Right ventricle myocardium inferior (tissue), 1 donor: ENCODE measurements around the gene MRPS16. TPM values are rescaled to one million over a fixed set of nuclear protein-coding genes. Genes with fewer than 3 reads are reported as not detected.

Experiments used
- ATAC-seq: fragments of 200-7000 bp; cut with Tn5 transposase; one replicate; pipeline ENCODE4 v1.9.1; 2020; ENCODE audit warnings: mild to moderate bottlenecking, moderate library complexity
- DNase-seq: peaks from one replicate; pipeline ENCODE4 v3.0.0; 2021; ENCODE audit errors: missing footprints
- intact Hi-C: fragments of 100-400 bp; cut with DNase I; formaldehyde crosslinking; loops from one replicate; pipeline ENCODE4 v1.11.0; 2022
- total RNA-seq: library from RNA; stranded (reverse); fragmentation: NEBNext Ultra II Directional; extraction: Animal tissue kit (Norgen Biotek cat#: 25700); gene quantifications from one replicate; pipeline ENCODE4 v1.2.1, GENCODE V29; 2021
- donor health status: DM: no; HTN: yes; CAD: no; lungs with severe emphysema.

The MRPS16 gene
- total RNA-seq, 1 donor from 2014 or later: 106 TPM

- DNase-seq (peak; percentile 99), ATAC-seq (peak; percentile 96)
- intact Hi-C loops: no loop called here
Observed at GRCh38 chr10:73246646-73247508, 5.6 kb downstream of the MRPS16 start, which contains the start of gene DNAJC9. Gene DNAJC9 (minus strand): TSS chr10:73247255. CDS start chr10:73247189, 66 bp downstream.

GRCh38 chr10:73246322-73246645 lies 6.2 kb downstream of the MRPS16 start:
- no peak for ATAC-seq
- DNase-seq: no peak
- intact Hi-C loops: no loop called here

GRCh38 chr10:73244866-73245477 lies 7.5 kb downstream of the MRPS16 start:
- intact Hi-C loops: no loop called here
- no peak for ATAC-seq

GRCh38 chr10:73239908-73240307 lies 12.5 kb downstream of the MRPS16 start:
- ATAC-seq (no peak), DNase-seq (no peak)
- intact Hi-C loops: no loop called here

More at GRCh38 chr10:73244866-73245477, 7.5 kb downstream of the MRPS16 start:
- no peak for DNase-seq

- no peak for DNase-seq
- no peak for ATAC-seq
- intact Hi-C loops: no loop called here
Observed at GRCh38 chr10:73238990-73239566, 13.4 kb downstream of the MRPS16 start.

GRCh38 chr10:73234695-73235094 lies 17.7 kb downstream of the MRPS16 start:
- intact Hi-C loops: no loop called here
- ATAC-seq: no peak
- DNase-seq: no peak

- ATAC-seq: no peak
- no peak for DNase-seq
- intact Hi-C loops: no loop called here
Observed at GRCh38 chr10:73233883-73234282, 18.6 kb downstream of the MRPS16 start.

- ATAC-seq (no peak), DNase-seq (no peak)
- intact Hi-C loops: no loop called here
Observed at GRCh38 chr10:73232887-73233286, 19.6 kb downstream of the MRPS16 start.

GRCh38 chr10:73229567-73229966 lies 22.9 kb downstream of the MRPS16 start:
- intact Hi-C loops: no loop called here
- DNase-seq (no peak), ATAC-seq (no peak)

- DNase-seq: no peak
- intact Hi-C loops: no loop called here
- ATAC-seq: no peak
Observed at GRCh38 chr10:73228247-73228646, 24.2 kb downstream of the MRPS16 start.

GRCh38 chr10:73226663-73227062 lies 25.8 kb downstream of the MRPS16 start:
- intact Hi-C loops: no loop called here
- ATAC-seq: no peak
- DNase-seq: no peak

GRCh38 chr10:73225518-73225917 lies 26.9 kb downstream of the MRPS16 start:
- DNase-seq: no peak
- ATAC-seq: no peak
- intact Hi-C loops: no loop called here

GRCh38 chr10:73220989-73221388 lies 31.5 kb downstream of the MRPS16 start:
- DNase-seq (no peak), ATAC-seq (no peak)
- intact Hi-C loops: no loop called here

GRCh38 chr10:73219384-73219783 lies 33.1 kb downstream of the MRPS16 start:
- intact Hi-C loops: no loop called here
- no peak for ATAC-seq

GRCh38 chr10:73218431-73219191 lies 33.8 kb downstream of the MRPS16 start:
- intact Hi-C loops: no loop called here
- no peak for ATAC-seq
- no peak for DNase-seq

More at GRCh38 chr10:73219384-73219783, 33.1 kb downstream of the MRPS16 start:
- DNase-seq: no peak

GRCh38 chr10:73217628-73218027 lies 34.8 kb downstream of the MRPS16 start:
- no peak for ATAC-seq
- intact Hi-C loops: no loop called here
- no peak for DNase-seq

- intact Hi-C loops: no loop called here
- DNase-seq (no peak), ATAC-seq (no peak)
Observed at GRCh38 chr10:73215749-73216148, 36.7 kb downstream of the MRPS16 start.

GRCh38 chr10:73211106-73211811 lies 41.2 kb downstream of the MRPS16 start:
- ATAC-seq: no peak
- DNase-seq: no peak
- intact Hi-C loops: no loop called here
